ENCODE measurements around the gene GPX2.
"Not testable (repeated sequence)": the region's sequence is repeated elsewhere in the genome, so short reads cannot be mapped to it uniquely, and the experiment has no call there.

GPX2 gene

DNA sequence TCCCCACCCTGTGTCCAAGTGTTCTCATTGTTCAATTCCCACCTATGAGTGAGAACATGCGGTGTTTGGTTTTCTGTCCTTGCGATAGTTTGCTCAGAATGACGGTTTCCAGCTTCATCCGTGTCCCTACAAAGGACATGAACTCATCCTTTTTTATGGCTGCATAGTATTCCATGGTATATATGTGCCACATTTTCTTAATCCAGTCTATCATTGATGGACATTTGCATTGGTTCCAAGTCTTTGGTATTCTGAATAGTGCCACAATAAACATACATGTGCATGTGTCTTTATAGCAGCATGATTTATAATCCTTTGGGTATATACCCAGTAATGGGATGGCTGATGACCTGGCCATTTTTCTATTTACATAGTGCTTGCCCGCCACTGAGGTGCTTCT lies 29.1 kb downstream of the GPX2 start:
- not testable (repeated sequence) for DNase-seq (ENCODE audit: low read depth in 2 of 2)

DNA sequence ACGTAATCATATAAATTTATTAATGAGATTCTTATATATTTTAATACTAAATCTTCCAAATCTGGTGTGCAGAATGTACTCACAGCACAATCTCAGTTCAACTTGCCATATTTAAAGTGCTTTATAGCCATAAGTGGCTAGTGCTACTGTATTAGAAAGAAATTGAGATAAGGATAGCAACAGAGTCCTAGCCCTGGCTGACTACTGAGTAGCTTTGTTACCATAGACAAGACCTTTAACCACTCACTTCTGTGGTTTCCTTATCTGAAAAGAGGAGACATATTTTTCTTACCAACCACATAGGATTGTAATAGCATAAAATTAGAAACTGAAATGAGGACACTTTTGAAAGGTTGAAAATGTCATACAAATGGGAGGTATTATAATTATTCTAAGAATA lies 30.3 kb downstream of the GPX2 start:
- DNase-seq (ENCODE audit: low read depth in 2 of 2), result no peak

DNA sequence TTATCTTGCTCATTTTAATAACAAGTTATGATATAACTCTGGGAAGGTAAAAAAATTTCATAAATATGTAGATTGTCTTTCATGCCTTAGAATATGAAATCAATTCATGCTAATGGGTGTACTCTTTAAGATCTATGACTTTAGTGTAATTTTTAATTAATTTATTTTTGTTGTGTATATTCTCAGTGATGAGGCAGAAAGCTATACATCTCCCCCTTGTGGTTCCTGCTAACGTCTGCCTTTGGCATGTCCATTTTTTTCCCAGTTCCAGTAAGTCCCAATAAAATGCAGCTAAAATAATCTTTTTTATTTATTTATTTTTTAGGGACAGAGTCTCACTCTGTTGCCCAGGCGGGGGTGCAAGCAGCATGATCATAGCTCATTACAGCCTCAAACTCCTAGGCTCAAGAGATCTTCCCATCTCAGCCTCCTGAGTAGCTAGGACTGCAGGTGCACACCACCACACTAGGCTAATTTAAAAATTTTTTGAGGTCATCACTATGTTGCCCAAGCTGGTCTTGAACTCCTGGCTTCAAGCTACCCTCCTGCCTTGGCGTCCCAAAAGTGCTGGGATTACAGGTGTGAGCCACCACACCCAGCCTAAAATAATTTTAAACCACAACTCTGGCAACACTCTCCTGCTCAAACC lies 31.6 kb downstream of the GPX2 start:
- no peak for DNase-seq (ENCODE audit: low read depth in 2 of 2)

DNA sequence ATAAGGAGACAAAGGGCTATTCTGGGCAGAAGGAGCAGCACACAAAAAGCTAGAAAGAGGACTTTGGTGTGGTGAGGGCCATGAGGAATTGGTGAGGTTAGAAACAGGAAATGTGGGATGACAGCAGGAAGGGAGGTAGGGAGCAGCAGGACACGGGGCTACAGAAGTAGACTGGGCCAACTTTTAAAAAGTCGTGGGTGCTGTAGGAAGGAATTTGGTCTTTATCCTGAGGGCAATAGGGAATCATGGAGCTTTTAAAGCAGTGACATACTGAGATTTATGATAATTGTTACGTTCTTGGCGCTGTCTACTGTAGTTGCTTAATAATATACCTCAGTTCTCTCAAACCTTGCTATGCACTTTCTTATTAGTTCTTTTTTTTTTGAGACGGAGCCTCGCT lies 36.5 kb downstream of the GPX2 start:
- no peak for DNase-seq (ENCODE audit: low read depth in 2 of 2)

DNA sequence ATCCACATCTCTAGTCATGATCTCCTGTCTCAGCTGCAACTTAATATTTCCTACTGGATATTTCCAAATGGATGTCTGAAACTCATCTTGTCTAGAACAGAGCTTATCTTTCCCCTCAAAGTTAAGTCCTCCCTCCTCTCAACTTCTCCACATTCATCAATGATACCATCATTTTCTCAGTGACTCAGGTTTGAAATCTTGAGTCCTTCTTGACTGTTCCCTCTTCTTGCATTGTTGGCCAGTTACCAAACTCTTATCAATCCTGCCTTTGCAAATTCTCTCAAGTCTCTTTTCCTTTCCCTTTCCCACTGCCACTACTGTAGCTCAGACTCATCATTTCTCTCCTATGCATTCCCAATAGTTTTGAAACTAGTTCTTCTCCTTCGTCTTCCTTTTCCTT lies 42.6 kb downstream of the GPX2 start:
- no peak for DNase-seq (ENCODE audit: low read depth in 2 of 2)

- no peak for DNase-seq (ENCODE audit: low read depth in 2 of 2)
Measured at GRCh38 chr14:64891839-64892375, 50.6 kb downstream of the GPX2 start.

DNA sequence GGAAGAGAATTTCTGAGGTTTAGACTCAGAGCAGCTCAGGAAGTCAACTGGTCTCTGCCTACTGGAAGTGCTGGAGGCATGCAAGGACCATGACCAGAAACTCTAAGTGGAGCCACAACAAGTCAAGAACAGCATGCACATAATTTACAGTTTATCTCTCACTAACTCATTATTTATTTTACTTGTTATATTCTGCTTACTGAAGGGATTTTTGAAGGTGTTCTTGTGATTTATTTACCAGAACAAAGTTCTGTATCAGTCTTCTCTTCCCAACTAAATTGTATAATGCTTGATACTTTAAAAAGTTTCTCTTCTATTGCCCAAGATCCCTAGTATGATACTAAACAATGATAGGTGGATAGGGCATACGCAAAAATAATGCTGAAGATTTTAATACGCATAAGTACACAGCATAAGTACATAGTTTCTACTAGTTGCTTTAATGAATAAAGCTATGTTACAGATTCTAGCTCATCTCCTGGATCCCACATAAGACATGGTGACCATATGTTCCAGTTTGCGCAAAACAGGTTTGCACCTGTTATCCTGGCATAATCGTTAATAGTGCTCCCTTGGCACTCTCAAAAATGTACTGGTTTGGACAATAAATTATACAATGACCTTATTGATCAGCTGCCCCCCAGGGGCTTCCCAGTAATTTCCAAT lies 51.2 kb downstream of the GPX2 start:
- no peak for DNase-seq (ENCODE audit: low read depth in 2 of 2)

- DNase-seq (ENCODE audit: low read depth in 2 of 2), result no peak
Measured at GRCh38 chr14:64889352-64889751, 53.2 kb downstream of the GPX2 start.
